SK-N-SH treated with all-trans-retinoic acid at 6 μM for 48 hours (cell line): ENCODE measurements around the gene CLEC6A.

Experiments
- CSDC2 ChIP-seq: fragments of 250-450 bp; sonication (Bioruptor Pico); IDR thresholded peaks from 2 replicates; pipeline ENCODE4 v1.5.0; 2020; ENCODE audit warnings: mild to moderate bottlenecking, moderate library complexity
- ESRRG ChIP-seq: fragments of 250-450 bp; sonication (Bioruptor Pico); IDR thresholded peaks from 2 replicates; pipeline ENCODE4 v1.6.1; 2021; ENCODE audit warnings: mild to moderate bottlenecking
- GLIS3 ChIP-seq: fragments of 250-450 bp; sonication (Bioruptor Pico); IDR thresholded peaks from 2 replicates; pipeline ENCODE4 v1.5.0; 2020; ENCODE audit warnings: mild to moderate bottlenecking, moderate library complexity
- TOX ChIP-seq: fragments of 250-450 bp; sonication (Bioruptor Pico); IDR thresholded peaks from 2 replicates; pipeline ENCODE4 v1.8.0; 2021; ENCODE audit warnings: mild to moderate bottlenecking, moderate library complexity, borderline replicate concordance
- ZFP30 ChIP-seq: fragments of 450-650 bp; formaldehyde crosslinking; IDR thresholded peaks from 2 replicates; pipeline ENCODE4 v1.5.0; 2022; ENCODE audit warnings: mild to moderate bottlenecking, moderate library complexity
- TF ChIP-seq, protein P1 (sequence below): fragments of 250-450 bp; sonication (Bioruptor Pico); IDR thresholded peaks from 2 replicates; pipeline ENCODE4 v1.8.0; 2020; ENCODE audit warnings: mild to moderate bottlenecking, moderate library complexity, borderline replicate concordance

- TF ChIP-seq TOX = no peak
- TF ChIP-seq CSDC2 = no peak
- TF ChIP-seq, protein P1, sequence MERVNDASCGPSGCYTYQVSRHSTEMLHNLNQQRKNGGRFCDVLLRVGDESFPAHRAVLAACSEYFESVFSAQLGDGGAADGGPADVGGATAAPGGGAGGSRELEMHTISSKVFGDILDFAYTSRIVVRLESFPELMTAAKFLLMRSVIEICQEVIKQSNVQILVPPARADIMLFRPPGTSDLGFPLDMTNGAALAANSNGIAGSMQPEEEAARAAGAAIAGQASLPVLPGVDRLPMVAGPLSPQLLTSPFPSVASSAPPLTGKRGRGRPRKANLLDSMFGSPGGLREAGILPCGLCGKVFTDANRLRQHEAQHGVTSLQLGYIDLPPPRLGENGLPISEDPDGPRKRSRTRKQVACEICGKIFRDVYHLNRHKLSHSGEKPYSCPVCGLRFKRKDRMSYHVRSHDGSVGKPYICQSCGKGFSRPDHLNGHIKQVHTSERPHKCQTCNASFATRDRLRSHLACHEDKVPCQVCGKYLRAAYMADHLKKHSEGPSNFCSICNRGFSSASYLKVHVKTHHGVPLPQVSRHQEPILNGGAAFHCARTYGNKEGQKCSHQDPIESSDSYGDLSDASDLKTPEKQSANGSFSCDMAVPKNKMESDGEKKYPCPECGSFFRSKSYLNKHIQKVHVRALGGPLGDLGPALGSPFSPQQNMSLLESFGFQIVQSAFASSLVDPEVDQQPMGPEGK = no peak
- TF ChIP-seq ESRRG (CRISPR knock-in tag) = no peak
- no peak for TF ChIP-seq GLIS3
- TF ChIP-seq ZFP30 = no peak
Observed at GRCh38 chr12:8455727-8456360, at the start of gene CLEC6A.
